HG02610 (cell line): ENCODE data around the gene CNGA1.

Experiments used
- ATAC-seq: cut with Tn5 transposase; IDR thresholded peaks from one replicate; pipeline ENCODE4 v1.9.1; 2021; ENCODE audit warnings: mild to moderate bottlenecking, moderate library complexity; ENCODE audit not compliant: unreplicated experiment

The CNGA1 gene

DNA sequence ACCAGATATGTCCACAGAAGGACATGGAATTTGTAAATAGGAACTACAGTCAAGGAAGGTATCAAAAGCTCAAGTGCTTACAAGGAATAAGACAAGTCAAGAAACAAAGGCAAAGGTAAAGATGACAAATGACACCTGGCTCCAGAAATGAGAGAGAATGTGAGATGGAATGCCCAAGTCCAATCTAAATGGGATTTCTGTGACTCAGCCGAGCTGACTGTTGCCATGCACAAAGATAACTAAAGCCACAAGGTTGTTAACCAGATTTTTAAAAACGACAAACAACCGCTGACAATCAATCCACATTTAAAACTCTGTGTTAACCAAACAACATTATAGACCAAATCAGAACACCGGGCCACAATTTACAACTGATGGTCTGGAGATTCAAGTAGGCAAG is 103.2 kb downstream of the CNGA1 start:
- ATAC-seq = no peak

DNA sequence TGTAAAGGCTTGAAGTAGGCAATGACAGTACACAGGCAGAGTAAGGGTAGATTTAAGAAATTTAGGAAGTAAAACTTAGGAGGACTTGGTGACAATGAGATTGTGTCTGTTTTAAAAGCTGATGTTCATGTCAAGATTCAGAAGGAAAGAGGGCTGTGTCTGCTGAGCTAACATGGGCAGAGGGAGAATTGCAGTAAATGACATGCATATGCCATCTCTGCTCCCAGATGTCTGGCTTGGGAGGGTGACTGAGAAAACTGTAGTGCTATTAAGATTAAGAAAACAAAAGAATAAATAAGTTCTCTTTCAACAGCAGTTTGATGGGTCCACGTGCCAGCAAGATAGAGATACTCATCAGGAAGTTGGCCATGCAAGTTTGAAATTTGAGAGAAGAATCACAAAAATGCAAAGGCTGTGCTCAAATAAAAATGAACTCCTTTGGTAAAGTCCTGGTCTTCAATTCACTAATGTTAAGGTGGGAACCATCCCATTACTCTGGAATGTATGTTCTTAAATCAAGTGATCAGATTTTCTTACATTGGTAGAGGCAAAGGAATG is 109.3 kb downstream of the CNGA1 start:
- ATAC-seq = no peak

DNA sequence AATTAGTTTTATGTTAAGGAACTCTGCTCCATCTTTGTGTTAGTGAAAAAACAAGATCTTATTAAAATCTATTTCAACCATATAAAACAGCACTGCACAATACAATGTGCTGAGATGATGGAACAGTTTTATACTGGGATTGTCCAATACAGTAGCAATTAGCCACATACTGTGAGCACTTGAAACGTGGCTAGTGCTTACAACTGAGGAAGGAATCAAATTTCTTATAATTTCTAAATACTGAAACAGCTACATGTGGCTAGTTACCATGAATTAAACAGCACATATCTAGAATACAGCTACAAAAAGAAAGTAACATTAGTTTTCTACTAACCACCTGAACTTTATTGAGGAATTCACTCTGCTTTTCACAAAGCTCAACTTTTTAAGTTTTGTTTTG is 116.8 kb downstream of the CNGA1 start:
- ATAC-seq = no peak

DNA sequence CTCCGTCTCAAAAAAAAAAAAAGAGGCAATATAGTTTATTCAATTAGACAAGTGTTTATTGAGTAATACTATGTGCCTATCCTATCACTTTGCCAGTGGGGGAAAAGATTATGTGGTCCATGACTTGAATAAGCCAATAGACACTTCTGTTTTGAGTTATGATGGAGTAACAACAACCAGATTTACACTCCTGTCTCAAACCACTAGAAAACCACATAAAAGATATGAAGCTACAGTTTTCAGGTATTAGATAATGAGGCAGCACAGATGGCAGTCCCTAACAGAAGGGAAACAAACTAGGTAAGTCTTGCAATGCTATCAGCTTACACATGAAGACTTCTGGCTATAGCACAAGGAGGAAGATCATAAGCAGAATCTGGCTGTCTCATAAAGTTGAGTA is 124.6 kb downstream of the CNGA1 start:
- no peak for ATAC-seq
